Activated CD8-positive, alpha-beta T cell treated with anti-CD3 and anti-CD28 coated beads, Interleukin-2, amount 10 ng/mL, durations not matched to agents 7 days and 5 days (primary cell): ENCODE results near the gene PGK2. TPM values are rescaled to one million over a fixed set of nuclear protein-coding genes. Genes with fewer than 3 reads are reported as not detected.
"Not testable (repeated sequence)": the region's sequence is repeated elsewhere in the genome, so short reads cannot be mapped to it uniquely, and the experiment has no call there.

Experiments used
- ATAC-seq: fragments of 150-1000 bp; cut with Tn5 transposase; one replicate; pipeline ENCODE4 v1.10.0; 2021; ENCODE audit warnings: moderate library complexity
- CTCF ChIA-PET: fragments of 350-600 bp; sonication (Branson Sonifier 250); formaldehyde crosslinking; loops from one replicate; lab custom pipeline; 2021; ENCODE audit warnings: antibody characterized with exemption; lab: Charles Lee
- POLR2A ChIA-PET: fragments of 350-600 bp; sonication (Branson Sonifier 250); formaldehyde crosslinking; loops from one replicate; lab custom pipeline; 2021; ENCODE audit warnings: antibody characterized with exemption; lab: Charles Lee
- DNase-seq: peaks from one replicate; pipeline ENCODE4 v3.0.0-alpha.2; 2020
- H3K27ac Mint-ChIP-seq: one replicate; pipeline ENCODE4 v1.8.0; 2021; ENCODE audit warnings: mild to moderate bottlenecking, mixed read lengths
- H3K27me3 Mint-ChIP-seq: one replicate; pipeline ENCODE4 v1.8.0; 2021; ENCODE audit warnings: low read depth, mixed read lengths
- H3K36me3 Mint-ChIP-seq: one replicate; pipeline ENCODE4 v1.8.0; 2021; ENCODE audit warnings: low read depth, mixed read lengths
- H3K4me1 Mint-ChIP-seq: one replicate; pipeline ENCODE4 v1.8.0; 2021; ENCODE audit warnings: low read depth, mixed read lengths
- H3K4me3 Mint-ChIP-seq: one replicate; pipeline ENCODE4 v1.8.0; 2021; ENCODE audit warnings: mild to moderate bottlenecking, mixed read lengths
- H3K9me3 Mint-ChIP-seq: one replicate; pipeline ENCODE4 v1.8.0; 2022; ENCODE audit warnings: mixed read lengths; ENCODE audit not compliant: insufficient read depth
- total RNA-seq, 2 experiments: library from RNA; stranded (reverse); gene quantifications; one replicate each; pipeline ENCODE4 v1.2.3, GENCODE V29; 2021

Gene PGK2
- total RNA-seq: not detected

- no peak for DNase-seq
- H3K36me3 Mint-ChIP-seq: no peaks in the 10 kb centered on the region
- H3K27me3 Mint-ChIP-seq: no peaks in the 10 kb centered on the region
- H3K27ac Mint-ChIP-seq: no peak within 1 kb of the TSS
- CTCF ChIA-PET: no interaction called here
- H3K4me1 Mint-ChIP-seq: no peaks in the 10 kb centered on the region
- POLR2A ChIA-PET: no interaction called here
- no peak for ATAC-seq
- no peak within 1 kb of the TSS for H3K4me3 Mint-ChIP-seq
- peaks cover 5% of the 10 kb centered on the region for H3K9me3 Mint-ChIP-seq
Observed at GRCh38 chr6:49787176-49787575, at the start of gene PGK2. PGK2 (minus strand) TSS chr6:49787285; CDS start chr6:49787187, 98 bp downstream.

GRCh38 chr6:49835140-49835539, 48.1 kb upstream of the PGK2 start:
- no peak for ATAC-seq

DNA sequence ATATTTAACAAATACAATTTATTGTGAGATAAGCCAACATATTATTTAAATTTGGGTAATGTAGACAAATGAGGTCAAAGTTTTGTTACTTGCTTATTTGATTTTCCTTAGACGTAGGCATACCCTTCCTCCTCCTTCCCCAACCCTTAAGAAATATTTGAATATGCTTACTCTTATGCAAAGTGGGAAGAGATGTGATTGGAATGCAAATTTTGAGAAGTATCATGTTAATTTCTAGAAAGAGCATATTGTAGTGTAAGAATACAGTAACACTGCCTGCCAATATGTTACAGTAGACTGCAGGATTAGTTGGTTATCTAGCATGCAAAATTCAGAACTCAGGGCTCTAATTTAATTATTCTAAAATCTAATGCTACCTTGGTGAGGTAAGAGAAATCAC, 46.3 kb upstream of the PGK2 start:
- Mint-ChIP-seq H3K27me3 (no peaks in the 10 kb centered on the region), H3K9me3 (no peaks in the 10 kb centered on the region)
- POLR2A ChIA-PET: no interaction called here

More at GRCh38 chr6:49835140-49835539, 48.1 kb upstream of the PGK2 start:
- no peaks in the 10 kb centered on the region for H3K36me3 Mint-ChIP-seq
- no peak overlapping the region for H3K27ac Mint-ChIP-seq
- H3K4me1 Mint-ChIP-seq: no peaks in the 10 kb centered on the region
- ChIA-PET POLR2A (no interaction called here), CTCF (no interaction called here)
- no peaks in the 10 kb centered on the region for H3K9me3 Mint-ChIP-seq
- no peak for DNase-seq
- H3K27me3 Mint-ChIP-seq: no peaks in the 10 kb centered on the region
- no peak overlapping the region for H3K4me3 Mint-ChIP-seq

DNA sequence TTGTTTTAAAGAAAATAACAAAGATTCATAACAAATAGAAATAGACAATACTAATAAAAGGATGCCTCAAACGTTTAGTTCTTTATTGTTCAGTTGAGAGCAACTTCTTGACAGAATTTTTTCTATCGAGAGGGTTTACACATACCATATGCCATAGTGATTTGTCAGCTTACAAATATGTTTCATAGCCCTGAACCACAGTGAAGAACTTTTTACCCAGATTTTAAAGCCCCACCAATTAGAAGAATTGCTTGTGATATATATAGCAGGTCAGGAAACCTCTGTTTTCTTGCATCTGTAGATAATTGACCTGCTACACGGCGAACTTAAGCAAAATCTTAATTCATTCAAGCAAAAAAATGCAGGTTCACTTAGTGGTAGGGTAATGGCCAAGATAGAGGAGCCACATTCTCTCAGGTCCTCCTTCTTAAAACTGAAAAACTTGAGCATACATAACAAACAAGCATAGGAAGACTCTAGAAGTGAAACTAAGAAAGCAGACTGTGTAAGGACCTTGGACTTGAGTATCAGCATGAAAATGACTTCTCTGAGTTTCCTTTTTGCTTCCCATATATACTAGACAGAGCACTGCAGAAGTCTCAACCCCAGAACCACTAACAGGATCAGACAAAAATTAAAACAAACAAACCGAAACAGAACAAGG, 39.8 kb upstream of the PGK2 start:
- Mint-ChIP-seq H3K4me1 (no peaks in the 10 kb centered on the region), H3K27me3 (no peaks in the 10 kb centered on the region), H3K9me3 (no peaks in the 10 kb centered on the region), H3K36me3 (no peaks in the 10 kb centered on the region), H3K4me3 (no peak overlapping the region), H3K27ac (no peak overlapping the region)
- POLR2A ChIA-PET: no interaction called here
- ATAC-seq (no peak), DNase-seq (no peak)
- CTCF ChIA-PET: no interaction called here

More for the DNA sequence above, 46.3 kb upstream of the PGK2 start:
- no peaks in the 10 kb centered on the region for H3K4me1 Mint-ChIP-seq
- CTCF ChIA-PET: no interaction called here
- DNase-seq (no peak), ATAC-seq (no peak)
- no peak overlapping the region for H3K4me3 Mint-ChIP-seq
- H3K36me3 Mint-ChIP-seq: no peaks in the 10 kb centered on the region
- H3K27ac Mint-ChIP-seq: no peak overlapping the region

DNA sequence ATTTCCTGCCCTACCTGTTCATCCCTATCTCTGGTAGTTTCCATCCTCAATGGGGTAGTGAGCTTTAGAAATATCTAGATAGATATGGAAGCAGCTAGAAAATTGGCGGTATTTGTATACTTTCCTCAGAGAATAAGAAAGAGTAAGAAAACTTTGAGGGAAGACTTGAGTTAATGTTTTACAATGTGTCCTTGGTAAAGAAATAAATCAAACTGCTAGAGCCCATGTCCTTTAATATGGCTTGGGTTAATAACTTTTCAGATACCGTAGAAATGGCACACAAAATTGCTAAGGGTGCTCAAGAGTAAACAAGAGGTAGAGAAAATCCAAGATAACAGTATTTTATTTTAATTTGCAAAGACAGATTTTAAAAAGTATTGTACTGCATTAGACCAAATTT, 28.1 kb upstream of the PGK2 start:
- no peaks in the 10 kb centered on the region for H3K36me3 Mint-ChIP-seq
- ATAC-seq: no peak
- no peak overlapping the region for H3K27ac Mint-ChIP-seq
- no peaks in the 10 kb centered on the region for H3K9me3 Mint-ChIP-seq
- H3K27me3 Mint-ChIP-seq: no peaks in the 10 kb centered on the region
- ChIA-PET POLR2A (no interaction called here), CTCF (no interaction called here)
- no peaks in the 10 kb centered on the region for H3K4me1 Mint-ChIP-seq
- H3K4me3 Mint-ChIP-seq: no peak overlapping the region
- DNase-seq: no peak

DNA sequence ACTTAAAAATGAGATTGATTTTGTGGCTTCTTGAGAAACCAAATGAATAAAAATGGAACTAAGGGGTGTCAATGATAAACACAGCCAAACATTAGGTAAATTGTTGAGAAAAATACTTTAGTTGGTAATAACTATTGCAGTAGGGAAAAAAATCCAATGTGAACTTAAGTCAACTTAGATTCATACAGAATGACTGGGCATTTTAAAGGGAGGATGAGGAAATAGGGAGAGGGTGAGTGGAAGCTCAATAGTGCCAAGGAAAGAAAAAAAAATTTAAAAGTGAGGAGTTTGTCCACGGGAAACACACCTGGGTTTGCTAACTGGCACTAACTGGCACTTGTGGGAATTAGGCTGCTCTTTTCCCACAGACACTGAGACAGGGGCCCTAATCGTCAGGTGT, 26.2 kb upstream of the PGK2 start:
- no peak overlapping the region for H3K4me3 Mint-ChIP-seq
- ChIA-PET CTCF (no interaction called here), POLR2A (no interaction called here)
- no peaks in the 10 kb centered on the region for H3K36me3 Mint-ChIP-seq
- no peak overlapping the region for H3K27ac Mint-ChIP-seq
- H3K9me3 Mint-ChIP-seq: no peaks in the 10 kb centered on the region
- ATAC-seq: no peak
- DNase-seq: no peak
- no peaks in the 10 kb centered on the region for H3K4me1 Mint-ChIP-seq
- H3K27me3 Mint-ChIP-seq: no peaks in the 10 kb centered on the region

- ChIA-PET POLR2A (no interaction called here), CTCF (no interaction called here)
- no peaks in the 10 kb centered on the region for H3K27me3 Mint-ChIP-seq
- H3K4me1 Mint-ChIP-seq: no peaks in the 10 kb centered on the region
- no peak for ATAC-seq
- H3K27ac Mint-ChIP-seq: no peak overlapping the region
- no peaks in the 10 kb centered on the region for H3K9me3 Mint-ChIP-seq
- no peaks in the 10 kb centered on the region for H3K36me3 Mint-ChIP-seq
- no peak for DNase-seq
- H3K4me3 Mint-ChIP-seq: no peak overlapping the region
Observed at GRCh38 chr6:49806145-49806544, 19.1 kb upstream of the PGK2 start.

DNA sequence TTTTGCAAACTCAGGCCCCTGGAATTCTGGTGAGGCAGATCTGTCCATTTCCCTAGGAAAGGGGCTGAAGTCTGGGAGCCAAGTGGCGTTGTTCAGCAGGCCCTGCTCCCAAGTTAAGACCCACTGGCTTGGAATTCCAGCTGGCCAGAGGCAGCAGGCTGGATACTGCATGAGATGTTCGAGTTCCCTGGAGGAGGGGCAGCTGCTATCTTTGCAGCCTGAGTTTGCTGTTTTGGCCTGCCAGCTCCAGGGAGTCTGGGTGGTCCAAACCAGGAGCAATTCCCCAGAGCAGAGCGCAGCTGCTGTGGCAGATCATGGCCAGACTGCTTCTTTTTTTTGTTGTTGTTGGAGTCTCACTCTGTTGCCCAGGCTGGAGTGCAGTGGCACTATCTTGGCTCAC, 18.2 kb upstream of the PGK2 start:
- no peak overlapping the region for H3K4me3 Mint-ChIP-seq
- ChIA-PET POLR2A (no interaction called here), CTCF (no interaction called here)
- no peak for DNase-seq
- H3K36me3 Mint-ChIP-seq: no peaks in the 10 kb centered on the region
- H3K27ac Mint-ChIP-seq: no peak overlapping the region
- no peaks in the 10 kb centered on the region for H3K4me1 Mint-ChIP-seq
- H3K27me3 Mint-ChIP-seq: no peaks in the 10 kb centered on the region
- no peak for ATAC-seq
- H3K9me3 Mint-ChIP-seq: no peaks in the 10 kb centered on the region

DNA sequence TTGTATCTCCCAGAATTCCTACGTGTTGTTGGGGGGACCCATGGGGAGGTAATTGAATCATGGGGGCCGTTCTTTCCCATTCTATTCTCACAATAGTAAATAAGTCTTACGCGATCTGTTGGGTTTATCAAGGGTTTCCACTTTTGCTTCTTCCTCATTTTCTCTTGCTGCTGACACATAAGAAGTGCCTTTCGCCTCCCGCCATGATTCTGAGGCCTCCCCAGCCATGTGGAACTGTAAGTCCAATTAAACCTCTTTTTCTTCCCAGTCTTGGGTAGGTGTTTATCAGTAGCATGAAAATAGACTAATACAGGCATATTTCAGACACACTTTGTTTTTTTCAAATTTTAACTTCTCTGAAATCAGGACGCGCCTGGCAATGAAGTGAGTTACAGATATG, 14.4 kb upstream of the PGK2 start:
- ChIA-PET POLR2A (no interaction called here), CTCF (no interaction called here)
- DNase-seq: no peak
- no peak overlapping the region for H3K4me3 Mint-ChIP-seq
- no peaks in the 10 kb centered on the region for H3K27me3 Mint-ChIP-seq
- H3K9me3 Mint-ChIP-seq: no peaks in the 10 kb centered on the region
- ATAC-seq: no peak
- no peaks in the 10 kb centered on the region for H3K36me3 Mint-ChIP-seq
- no peak overlapping the region for H3K27ac Mint-ChIP-seq
- H3K4me1 Mint-ChIP-seq: no peaks in the 10 kb centered on the region

GRCh38 chr6:49799090-49799489, 12.0 kb upstream of the PGK2 start:
- ChIA-PET CTCF (no interaction called here), POLR2A (no interaction called here)
- Mint-ChIP-seq H3K36me3 (no peaks in the 10 kb centered on the region), H3K27me3 (no peaks in the 10 kb centered on the region), H3K27ac (no peak overlapping the region), H3K4me3 (no peak overlapping the region), H3K4me1 (no peaks in the 10 kb centered on the region), H3K9me3 (no peaks in the 10 kb centered on the region)
- DNase-seq (no peak), ATAC-seq (no peak)

DNA sequence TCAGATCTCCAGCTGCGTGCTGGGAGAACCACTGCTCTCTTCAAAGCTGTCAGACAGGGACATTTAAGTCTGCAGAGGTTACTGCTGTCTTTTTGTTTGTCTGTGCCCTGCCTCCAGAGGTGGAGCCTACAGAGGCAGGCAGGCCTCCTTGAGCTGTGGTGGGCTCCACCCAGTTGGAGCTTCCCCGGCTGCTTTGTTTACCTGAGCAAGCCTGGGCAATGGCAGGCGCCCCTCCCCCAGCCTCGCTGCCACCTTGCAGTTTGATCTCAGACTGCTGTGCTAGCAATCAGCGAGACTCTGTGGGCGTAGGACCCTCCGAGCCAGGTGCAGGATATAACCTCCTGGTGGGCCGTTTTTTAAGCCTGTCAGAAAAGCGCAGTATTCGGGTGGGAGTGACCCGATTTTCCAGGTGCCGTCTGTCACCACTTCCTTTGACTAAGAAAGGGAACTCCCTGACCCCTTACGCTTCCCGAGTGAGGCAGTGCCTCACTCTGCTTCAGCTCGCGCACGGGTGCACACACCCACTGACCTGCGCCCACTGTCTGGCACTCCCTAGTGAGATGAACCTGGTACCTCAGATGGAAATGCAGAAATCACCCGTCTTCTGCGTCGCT, 9.9 kb upstream of the PGK2 start:
- ATAC-seq, CTCF ChIA-PET, DNase-seq, H3K27ac Mint-ChIP-seq, H3K4me1 Mint-ChIP-seq, POLR2A ChIA-PET, H3K9me3 Mint-ChIP-seq, H3K36me3 Mint-ChIP-seq, H3K27me3 Mint-ChIP-seq, H3K4me3 Mint-ChIP-seq: not testable (repeated sequence)

DNA sequence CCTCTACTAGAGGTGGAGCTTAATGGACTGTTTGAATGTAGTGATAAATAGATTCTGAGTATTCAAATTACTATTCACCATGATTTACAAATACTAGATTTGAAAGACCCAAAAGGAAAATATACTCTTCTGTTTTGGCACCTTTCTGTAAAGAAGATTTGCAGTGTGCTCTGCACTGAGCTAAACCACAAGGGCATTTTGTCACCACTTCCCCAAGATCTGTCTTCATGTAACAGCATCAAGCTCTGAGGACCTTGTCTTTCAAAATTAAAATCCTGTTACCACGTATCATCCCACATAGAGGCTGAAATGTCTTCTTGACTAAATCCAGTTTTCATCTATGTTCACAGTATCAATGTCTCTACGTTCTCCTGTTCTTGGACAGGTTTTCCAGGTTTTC, 3.3 kb upstream of the PGK2 start:
- ChIA-PET POLR2A (no interaction called here), CTCF (no interaction called here)
- no peak overlapping the region for H3K27ac Mint-ChIP-seq
- no peaks in the 10 kb centered on the region for H3K27me3 Mint-ChIP-seq
- H3K9me3 Mint-ChIP-seq: peaks cover 5% of the 10 kb centered on the region
- DNase-seq: no peak
- ATAC-seq: no peak
- H3K36me3 Mint-ChIP-seq: no peaks in the 10 kb centered on the region
- H3K4me1 Mint-ChIP-seq: no peaks in the 10 kb centered on the region
- no peak overlapping the region for H3K4me3 Mint-ChIP-seq

GRCh38 chr6:49784272-49784671, 2.8 kb downstream of the PGK2 start:
- no peaks in the 10 kb centered on the region for H3K36me3 Mint-ChIP-seq
- ATAC-seq (no peak), DNase-seq (no peak)
- H3K4me1 Mint-ChIP-seq: no peaks in the 10 kb centered on the region
- CTCF ChIA-PET: no interaction called here
- POLR2A ChIA-PET: no interaction called here
- H3K27ac Mint-ChIP-seq: no peak overlapping the region
- H3K4me3 Mint-ChIP-seq: no peak overlapping the region
- no peaks in the 10 kb centered on the region for H3K27me3 Mint-ChIP-seq
- H3K9me3 Mint-ChIP-seq: peaks cover 5% of the 10 kb centered on the region
